Measurements from ENCODE around the gene FCHSD2. TPM values are rescaled to one million over a fixed set of nuclear protein-coding genes. Genes with fewer than 3 reads are reported as not detected.

Gene FCHSD2
- total RNA-seq, 1 experiment from 2014 or later, result 22.6 TPM

- no peaks in the 10 kb centered on the region for H3K27me3 ChIP-seq (ENCODE audit: insufficient read depth, low read depth)
- no peaks in the 10 kb centered on the region for H3K9me2 ChIP-seq (ENCODE audit: insufficient read depth)
- no peak overlapping the region for H3K4me3 ChIP-seq
- TF ChIP-seq CTCF (conservative IDR thresholded peaks at IDR 0.05), result no peak
- no peak for TF ChIP-seq EZH2 (IDR thresholded peaks at IDR 0.05; ENCODE audit: low read depth)
- ChIA-PET CTCF (interaction anchor here (0.6 to 4.2 kb wide), 6 partner anchors 50 to 454 kb away, joined by 3 to 22 read pairs (median 8); no protein-coding TSS in a partner anchor), POLR2A (ENCODE audit: unreplicated experiment) (interaction anchor here (0.5 to 0.7 kb wide), 2 partner anchors 32 to 62 kb away, joined by 5 to 11 read pairs; no protein-coding TSS in a partner anchor)
- no TSS peak for BruUV-seq (replicated peaks)
- H3K4me2 ChIP-seq, result no peak overlapping the region
- H2AFZ ChIP-seq, result no peak overlapping the region
- H3K79me2 ChIP-seq (ENCODE audit: low read depth), result no peaks in the 10 kb centered on the region
- H3F3A ChIP-seq (ENCODE audit: insufficient read depth, low read depth), result peaks cover 12% of the 10 kb centered on the region
- peaks cover 5% of the 10 kb centered on the region; the same call in 1 of the 2 replicates for H3K9me3 ChIP-seq (ENCODE audit: insufficient read depth, low read depth)
- peaks cover 22% of the 10 kb centered on the region for H3K4me1 ChIP-seq (replicated peaks; ENCODE audit: insufficient read depth)
- H3K27ac ChIP-seq, result no peak overlapping the region
- intact Hi-C loops (cut with micrococcal nuclease; ENCODE audit: unreplicated experiment), result loop anchor here (1.0 to 2.0 kb wide), 7 partner anchors 36 to 708 kb away; partner anchors contain the start of gene FCHSD2
- H4K20me1 ChIP-seq (ENCODE audit: insufficient read depth), result no peaks in the 10 kb centered on the region
- H3K36me3 ChIP-seq (ENCODE audit: low read depth), result no peaks in the 10 kb centered on the region
- no peak for DNase-seq
These were observed 36.6 kb upstream of the FCHSD2 start for GRCh38 chr11:73178681-73179080.

DNA sequence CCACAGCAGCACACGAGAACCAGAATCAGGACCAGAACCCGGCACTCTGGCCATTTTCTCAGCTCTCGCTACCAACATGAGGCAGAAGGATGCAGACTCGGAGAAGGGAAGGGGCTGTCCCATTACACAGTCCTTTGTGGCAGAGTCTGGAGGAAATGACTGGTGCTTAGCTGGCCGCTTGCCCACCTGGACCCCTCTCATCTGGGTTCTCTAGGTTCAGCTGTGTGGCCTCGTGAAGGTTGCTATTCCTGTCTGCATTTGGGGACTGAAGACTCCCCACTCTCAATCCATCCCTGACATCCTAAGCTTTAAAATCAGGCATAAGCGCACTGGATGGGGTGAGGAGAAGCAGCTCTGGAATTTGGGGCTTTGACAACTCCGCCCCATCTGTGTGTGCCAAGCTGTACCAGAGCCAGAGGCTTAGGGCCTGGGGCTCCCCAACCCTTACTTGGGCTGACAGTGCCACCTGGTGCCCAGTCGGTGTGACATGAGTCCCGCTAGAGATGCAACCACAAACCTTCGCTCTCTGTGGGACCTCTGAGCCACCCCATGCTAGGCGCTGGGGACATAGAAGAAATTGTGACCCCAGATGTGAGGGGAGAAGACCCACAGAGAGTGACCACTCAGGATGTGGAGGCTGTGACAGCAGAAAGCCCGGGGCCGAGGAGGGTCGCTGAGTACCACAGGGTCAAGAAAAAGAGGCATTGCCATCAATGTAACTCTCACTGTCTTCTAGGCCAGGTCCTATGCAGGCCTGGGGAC, 35.8 kb upstream of the FCHSD2 start:
- Histone ChIP-seq H3K9me3 (ENCODE audit: insufficient read depth, low read depth) (peaks cover 5% of the 10 kb centered on the region; the same call in 1 of the 2 replicates), H3K27ac (no peak overlapping the region), H3K9me2 (ENCODE audit: insufficient read depth) (no peaks in the 10 kb centered on the region), H3K4me3 (no peak overlapping the region), H3K79me2 (ENCODE audit: low read depth) (no peaks in the 10 kb centered on the region), H3K27me3 (ENCODE audit: insufficient read depth, low read depth) (no peaks in the 10 kb centered on the region), H3K4me1 (replicated peaks; ENCODE audit: insufficient read depth) (peaks cover 22% of the 10 kb centered on the region), H3F3A (ENCODE audit: insufficient read depth, low read depth) (peaks cover 10% of the 10 kb centered on the region; the same call in 1 of the 2 replicates), H4K20me1 (ENCODE audit: insufficient read depth) (no peaks in the 10 kb centered on the region), H2AFZ (no peak overlapping the region), H3K4me2 (no peak overlapping the region), H3K36me3 (ENCODE audit: low read depth) (no peaks in the 10 kb centered on the region)
- intact Hi-C loops (cut with micrococcal nuclease; ENCODE audit: unreplicated experiment), result loop anchor here (1.0 to 2.0 kb wide), 7 partner anchors 35 to 707 kb away; partner anchors contain the start of gene FCHSD2
- POLR2A ChIA-PET (ENCODE audit: unreplicated experiment), result interaction anchor here (0.6 kb wide), 1 partner anchor 24 kb away, joined by 8 read pairs; no protein-coding TSS in a partner anchor
- no TSS peak for BruUV-seq (replicated peaks)
- CTCF ChIA-PET, result interaction anchor here (0.5 to 4.2 kb wide), 21 partner anchors 8 to 707 kb away, joined by 3 to 22 read pairs (median 4); no protein-coding TSS in a partner anchor
- peak; percentile 69 to 84 for DNase-seq
- TF ChIP-seq EZH2 (IDR thresholded peaks at IDR 0.05; ENCODE audit: low read depth) (no peak), CTCF (conservative IDR thresholded peaks at IDR 0.05) (peak; percentile 93)

DNA sequence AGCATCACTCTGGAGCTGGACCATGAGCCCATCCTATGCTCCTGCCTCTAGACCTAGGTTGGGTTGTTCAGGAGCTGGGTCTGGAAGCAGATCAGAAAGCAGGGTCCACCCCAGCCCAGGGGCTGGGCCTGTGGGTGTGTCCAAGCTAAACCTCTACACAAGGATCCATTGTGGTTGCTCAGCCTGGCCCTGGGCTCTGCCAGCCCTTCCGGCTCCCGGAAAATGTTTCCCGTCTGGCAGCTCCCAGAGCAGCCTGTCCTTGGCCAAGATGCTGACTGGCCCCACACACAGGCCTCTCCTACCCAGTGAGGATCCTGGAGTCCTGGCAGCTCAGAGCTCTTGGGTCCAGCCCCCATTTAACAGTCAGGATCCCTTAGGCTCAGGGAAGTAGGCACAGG, 35.3 kb upstream of the FCHSD2 start:
- H3K9me3 ChIP-seq (ENCODE audit: insufficient read depth, low read depth), result peaks cover 5% of the 10 kb centered on the region; the same call in 1 of the 2 replicates
- no peak overlapping the region for H3K27ac ChIP-seq
- no peak for DNase-seq
- H3K36me3 ChIP-seq (ENCODE audit: low read depth), result no peaks in the 10 kb centered on the region
- no peak overlapping the region for H2AFZ ChIP-seq
- BruUV-seq (replicated peaks), result no TSS peak
- H3F3A ChIP-seq (ENCODE audit: insufficient read depth, low read depth), result peaks cover 10% of the 10 kb centered on the region; the same call in 1 of the 2 replicates
- no peak for TF ChIP-seq EZH2 (IDR thresholded peaks at IDR 0.05; ENCODE audit: low read depth)
- no peak for TF ChIP-seq CTCF (conservative IDR thresholded peaks at IDR 0.05)
- H3K4me3 ChIP-seq, result no peak overlapping the region
- intact Hi-C loops (cut with micrococcal nuclease; ENCODE audit: unreplicated experiment), result no loop called here
- ChIA-PET CTCF (interaction anchor here (0.5 to 4.2 kb wide), 21 partner anchors 9 to 706 kb away, joined by 3 to 22 read pairs (median 4); no protein-coding TSS in a partner anchor), POLR2A (ENCODE audit: unreplicated experiment) (interaction anchor here (0.6 kb wide), 1 partner anchor 25 kb away, joined by 8 read pairs; no protein-coding TSS in a partner anchor)
- H3K9me2 ChIP-seq (ENCODE audit: insufficient read depth), result no peaks in the 10 kb centered on the region
- H3K4me2 ChIP-seq, result 0 out of 2 replicates have a peak overlapping the region, but pooled peaks have one; percentile 28
- no peaks in the 10 kb centered on the region for H3K27me3 ChIP-seq (ENCODE audit: insufficient read depth, low read depth)
- H4K20me1 ChIP-seq (ENCODE audit: insufficient read depth), result no peaks in the 10 kb centered on the region
- peaks cover 22% of the 10 kb centered on the region for H3K4me1 ChIP-seq (replicated peaks; ENCODE audit: insufficient read depth)
- no peaks in the 10 kb centered on the region for H3K79me2 ChIP-seq (ENCODE audit: low read depth)

Measured in PC-9 (cell line).